ENCODE data around the gene SERPINB12. TPM values are rescaled to one million over a fixed set of nuclear protein-coding genes. Genes with fewer than 3 reads are reported as not detected.

The SERPINB12 gene
- total RNA-seq, 2 experiments from 2014 or later = not detected

DNA sequence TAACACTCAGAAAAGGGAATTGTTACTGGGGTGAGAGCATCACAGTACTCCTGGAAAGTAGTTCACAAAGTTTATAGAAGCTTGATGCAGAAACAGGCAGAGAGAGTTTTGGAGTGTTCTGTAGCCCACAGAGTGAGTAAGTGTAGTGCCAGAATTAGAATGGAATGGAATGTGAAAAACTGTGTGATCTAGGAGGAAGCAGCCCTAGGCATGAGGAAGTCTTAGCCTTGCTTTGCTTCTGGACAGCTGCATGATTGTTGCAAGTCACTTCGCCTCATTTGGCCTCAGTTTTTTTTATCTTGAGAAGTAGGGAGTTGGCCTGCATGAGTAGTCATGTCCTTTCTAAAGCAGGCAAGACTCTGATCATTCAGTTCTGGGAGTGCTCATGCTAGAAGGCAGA, 10.9 kb downstream of the SERPINB12 start:
- CTCF ChIA-PET = interaction anchor here (0.5 to 0.9 kb wide), 2 partner anchors 11 to 392 kb away, joined by 3 read pairs; no protein-coding TSS in a partner anchor
- no peak for DNase-seq
- Mint-ChIP-seq H3K36me3 (ENCODE audit: low read depth) (no peaks in the 10 kb centered on the region), H3K27me3 (ENCODE audit: low read depth) (peaks cover 8% of the 10 kb centered on the region), H3K4me3 (no peak overlapping the region), H3K9me3 (no peaks in the 10 kb centered on the region), H3K27ac (no peak overlapping the region), H3K4me1 (ENCODE audit: low read depth) (no peaks in the 10 kb centered on the region)
- intact Hi-C loops (cut with micrococcal nuclease) = no loop called here

GRCh38 chr18:63559567-63560491, 17.7 kb downstream of the SERPINB12 start:
- Mint-ChIP-seq H3K4me1 (ENCODE audit: low read depth) (no peaks in the 10 kb centered on the region), H3K36me3 (ENCODE audit: low read depth) (no peaks in the 10 kb centered on the region), H3K4me3 (no peak overlapping the region), H3K9me3 (no peaks in the 10 kb centered on the region), H3K27me3 (ENCODE audit: low read depth) (peaks cover 3% of the 10 kb centered on the region), H3K27ac (no peak overlapping the region)
- CTCF ChIA-PET = interaction anchor here (1.2 to 1.3 kb wide), 2 partner anchors 11 to 41 kb away, joined by 3 to 5 read pairs; no protein-coding TSS in a partner anchor
- DNase-seq = no peak
- intact Hi-C loops (cut with micrococcal nuclease) = no loop called here

- H3K4me1 Mint-ChIP-seq (ENCODE audit: low read depth) = no peaks in the 10 kb centered on the region
- CTCF ChIA-PET = interaction anchor here (1.2 kb wide), 1 partner anchor 16 kb away, joined by 3 read pairs; no protein-coding TSS in a partner anchor
- peaks cover 6% of the 10 kb centered on the region for H3K27me3 Mint-ChIP-seq (ENCODE audit: low read depth)
- H3K9me3 Mint-ChIP-seq = no peaks in the 10 kb centered on the region
- H3K4me3 Mint-ChIP-seq = no peak overlapping the region
- intact Hi-C loops (cut with micrococcal nuclease) = no loop called here
- DNase-seq = no peak
- H3K27ac Mint-ChIP-seq = no peak overlapping the region
- H3K36me3 Mint-ChIP-seq (ENCODE audit: low read depth) = no peaks in the 10 kb centered on the region
Observed at GRCh38 chr18:63562284-63562683, 20.1 kb downstream of the SERPINB12 start.

- CTCF ChIA-PET = interaction anchor here (0.7 to 4.0 kb wide), 4 partner anchors 11 to 372 kb away, joined by 3 to 14 read pairs (median 5); no protein-coding TSS in a partner anchor
Observed at GRCh38 chr18:63564021-63564420, 21.9 kb downstream of the SERPINB12 start.

DNA sequence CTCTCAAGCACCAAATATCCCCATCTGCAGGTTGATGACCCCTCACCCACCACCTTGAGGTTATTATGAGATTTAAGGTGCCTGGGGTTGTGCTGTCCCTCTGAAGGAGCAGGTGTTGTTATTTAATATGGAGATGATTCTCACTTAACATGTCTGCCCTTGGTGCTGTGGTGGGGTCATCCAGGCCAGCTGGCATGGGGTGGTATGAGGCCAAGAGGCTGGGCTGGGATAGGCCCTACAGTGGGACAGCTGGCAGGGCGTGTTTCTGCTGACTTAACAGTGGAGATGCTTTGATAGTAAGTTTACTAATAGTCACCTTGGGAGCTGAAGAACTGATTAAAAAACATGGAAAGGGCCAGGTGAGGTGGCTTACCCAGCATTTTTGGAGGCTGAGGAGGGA, 22.4 kb downstream of the SERPINB12 start:
- H3K4me1 Mint-ChIP-seq (ENCODE audit: low read depth) = no peaks in the 10 kb centered on the region
- no peak overlapping the region for H3K4me3 Mint-ChIP-seq
- no peaks in the 10 kb centered on the region for H3K9me3 Mint-ChIP-seq
- intact Hi-C loops (cut with micrococcal nuclease) = no loop called here
- peaks cover 15% of the 10 kb centered on the region for H3K27me3 Mint-ChIP-seq (ENCODE audit: low read depth)
- CTCF ChIA-PET = interaction anchor here (0.8 to 4.0 kb wide), 4 partner anchors 11 to 372 kb away, joined by 3 to 14 read pairs (median 4); no protein-coding TSS in a partner anchor
- no peaks in the 10 kb centered on the region for H3K36me3 Mint-ChIP-seq (ENCODE audit: low read depth)
- no peak for DNase-seq
- H3K27ac Mint-ChIP-seq = no peak overlapping the region

More at GRCh38 chr18:63564021-63564420, 21.9 kb downstream of the SERPINB12 start:
- H3K27me3 Mint-ChIP-seq (ENCODE audit: low read depth) = peaks cover 15% of the 10 kb centered on the region
- no peak for DNase-seq
- no peaks in the 10 kb centered on the region for H3K9me3 Mint-ChIP-seq
- H3K4me3 Mint-ChIP-seq = no peak overlapping the region
- no peaks in the 10 kb centered on the region for H3K4me1 Mint-ChIP-seq (ENCODE audit: low read depth)
- intact Hi-C loops (cut with micrococcal nuclease) = no loop called here
- no peak overlapping the region for H3K27ac Mint-ChIP-seq
- H3K36me3 Mint-ChIP-seq (ENCODE audit: low read depth) = no peaks in the 10 kb centered on the region

DNA sequence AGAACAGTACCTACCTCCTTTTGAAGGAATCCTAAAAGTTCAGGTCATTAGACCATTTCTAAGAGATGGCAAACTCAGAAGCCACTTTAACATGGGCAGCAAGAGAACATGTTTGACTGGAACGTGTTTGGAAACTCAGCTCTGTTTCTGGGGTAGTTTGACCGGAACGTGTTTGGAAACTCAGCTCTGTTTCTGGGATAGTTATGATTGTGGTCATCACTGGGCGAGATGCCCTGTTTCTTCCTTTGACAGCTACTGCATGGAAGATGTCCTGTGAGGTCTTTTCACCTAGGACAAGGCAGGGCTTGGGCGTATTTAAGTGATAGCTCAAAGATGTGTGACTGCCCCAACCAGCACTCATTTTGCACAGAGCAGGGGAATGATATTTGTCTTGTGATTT, 25.1 kb downstream of the SERPINB12 start:
- Mint-ChIP-seq H3K27me3 (ENCODE audit: low read depth) (peaks cover 17% of the 10 kb centered on the region), H3K4me3 (no peak overlapping the region), H3K4me1 (ENCODE audit: low read depth) (no peaks in the 10 kb centered on the region), H3K27ac (no peak overlapping the region), H3K36me3 (ENCODE audit: low read depth) (no peaks in the 10 kb centered on the region), H3K9me3 (no peaks in the 10 kb centered on the region)
- CTCF ChIA-PET = interaction anchor here (1.0 to 4.0 kb wide), 2 partner anchors 10 to 11 kb away, joined by 5 to 14 read pairs; no protein-coding TSS in a partner anchor
- intact Hi-C loops (cut with micrococcal nuclease) = no loop called here
- no peak for DNase-seq

DNA sequence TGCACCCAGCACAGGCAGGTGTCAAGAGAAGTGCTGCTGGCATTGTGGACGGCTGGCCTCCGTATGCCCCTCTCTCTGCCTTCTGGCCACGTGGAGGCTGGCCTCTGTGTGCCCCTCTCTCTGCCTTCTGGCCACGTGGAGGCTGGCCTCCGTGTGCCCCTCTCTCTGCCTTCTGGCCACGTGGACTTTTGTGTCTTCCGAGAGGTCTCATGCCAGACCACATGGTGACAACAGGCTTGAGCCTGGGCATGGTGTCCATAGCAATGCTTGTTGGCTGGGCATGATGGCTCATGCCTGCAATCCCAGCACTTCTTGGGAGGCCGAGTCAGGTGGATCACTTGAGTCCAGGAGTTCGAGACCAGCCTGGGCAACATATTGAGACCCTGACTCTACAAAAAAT, 25.7 kb downstream of the SERPINB12 start:
- H3K36me3 Mint-ChIP-seq (ENCODE audit: low read depth) = no peaks in the 10 kb centered on the region
- H3K4me3 Mint-ChIP-seq = no peak overlapping the region
- no peaks in the 10 kb centered on the region for H3K9me3 Mint-ChIP-seq
- CTCF ChIA-PET = interaction anchor here (4.0 kb wide), 1 partner anchor 10 kb away, joined by 14 read pairs; no protein-coding TSS in a partner anchor
- H3K27me3 Mint-ChIP-seq (ENCODE audit: low read depth) = peaks cover 19% of the 10 kb centered on the region
- H3K27ac Mint-ChIP-seq = no peak overlapping the region
- intact Hi-C loops (cut with micrococcal nuclease) = no loop called here
- no peaks in the 10 kb centered on the region for H3K4me1 Mint-ChIP-seq (ENCODE audit: low read depth)
- no peak for DNase-seq

DNA sequence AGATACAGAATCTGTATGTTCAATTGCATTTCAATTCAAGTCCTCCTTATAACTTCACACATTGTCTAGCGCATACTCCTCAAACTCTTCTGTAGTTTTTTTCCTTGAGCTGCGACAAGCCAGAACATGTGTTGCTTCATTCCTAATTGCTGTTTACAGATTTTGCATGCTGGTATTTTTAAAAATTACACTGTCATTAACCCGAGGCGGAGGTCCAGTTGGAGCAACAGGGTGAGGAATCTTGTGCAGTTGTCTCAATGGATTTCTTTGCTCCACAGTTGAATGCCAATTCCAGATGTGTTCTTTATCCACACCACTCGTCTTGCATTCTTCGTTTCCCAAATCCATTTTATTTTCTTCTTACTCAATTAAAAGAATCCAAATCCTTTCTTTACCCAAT, 28.6 kb downstream of the SERPINB12 start:
- intact Hi-C loops (cut with micrococcal nuclease) = loop anchor here (10.0 kb wide), 1 partner anchor 206 kb away; the partner anchor contains the start of gene KDSR
- Mint-ChIP-seq H3K4me3 (no peak overlapping the region), H3K27ac (no peak overlapping the region), H3K4me1 (ENCODE audit: low read depth) (no peaks in the 10 kb centered on the region), H3K9me3 (no peaks in the 10 kb centered on the region), H3K36me3 (ENCODE audit: low read depth) (no peaks in the 10 kb centered on the region), H3K27me3 (ENCODE audit: low read depth) (peaks cover 22% of the 10 kb centered on the region)
- DNase-seq = no peak
- CTCF ChIA-PET = interaction anchor here (0.9 kb wide), 1 partner anchor 13 kb away, joined by 3 read pairs; no protein-coding TSS in a partner anchor

- DNase-seq = no peak
- H3K36me3 Mint-ChIP-seq (ENCODE audit: low read depth) = no peaks in the 10 kb centered on the region
- intact Hi-C loops (cut with micrococcal nuclease) = loop anchor here (5.0 to 10.0 kb wide), 2 partner anchors 211 to 272 kb away; partner anchors contain the start of gene KDSR
- no peaks in the 10 kb centered on the region for H3K9me3 Mint-ChIP-seq
- H3K4me3 Mint-ChIP-seq = no peak overlapping the region
- no peak overlapping the region for H3K27ac Mint-ChIP-seq
- CTCF ChIA-PET = interaction anchor here (6.0 kb wide), 1 partner anchor 58 kb away, joined by 78 read pairs; no protein-coding TSS in a partner anchor
- peaks cover 17% of the 10 kb centered on the region for H3K27me3 Mint-ChIP-seq (ENCODE audit: low read depth)
- H3K4me1 Mint-ChIP-seq (ENCODE audit: low read depth) = no peaks in the 10 kb centered on the region
Observed at GRCh38 chr18:63575681-63576080, 33.5 kb downstream of the SERPINB12 start.

- no peaks in the 10 kb centered on the region for H3K36me3 Mint-ChIP-seq (ENCODE audit: low read depth)
- intact Hi-C loops (cut with micrococcal nuclease) = loop anchor here (1.0 to 10.0 kb wide), 4 partner anchors 60 to 401 kb away; partner anchors contain the start of gene KDSR
- H3K27me3 Mint-ChIP-seq (ENCODE audit: low read depth) = peaks cover 10% of the 10 kb centered on the region
- H3K4me3 Mint-ChIP-seq = no peak overlapping the region
- peak; percentile 28 for DNase-seq
- H3K9me3 Mint-ChIP-seq = no peaks in the 10 kb centered on the region
- no peak overlapping the region for H3K27ac Mint-ChIP-seq
- no peaks in the 10 kb centered on the region for H3K4me1 Mint-ChIP-seq (ENCODE audit: low read depth)
- CTCF ChIA-PET = interaction anchor here (0.5 to 6.0 kb wide), 18 partner anchors 10 to 554 kb away, joined by 3 to 78 read pairs (median 3); no protein-coding TSS in a partner anchor
Observed at GRCh38 chr18:63578357-63578958, 36.3 kb downstream of the SERPINB12 start.

DNA sequence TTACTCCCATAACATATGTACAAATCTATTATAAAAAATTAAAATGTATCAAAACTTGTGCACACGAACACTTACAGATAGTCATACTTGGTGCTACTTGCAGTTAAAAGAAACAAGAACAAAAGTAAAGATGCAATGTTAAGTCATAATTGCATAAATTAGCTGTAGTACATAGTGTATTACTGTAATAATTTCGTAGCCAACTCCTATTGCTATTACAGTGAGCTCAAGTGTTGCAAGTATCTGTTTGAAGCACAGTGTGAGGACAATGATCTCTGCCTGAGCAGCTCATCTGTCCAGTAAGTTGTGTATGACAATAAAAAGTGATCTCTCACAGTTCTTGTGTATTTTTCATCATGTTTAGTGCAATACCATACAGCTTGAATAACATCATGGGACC, 37.4 kb downstream of the SERPINB12 start:
- Mint-ChIP-seq H3K4me1 (ENCODE audit: low read depth) (no peaks in the 10 kb centered on the region), H3K9me3 (no peaks in the 10 kb centered on the region), H3K36me3 (ENCODE audit: low read depth) (no peaks in the 10 kb centered on the region), H3K27ac (no peak overlapping the region), H3K4me3 (no peak overlapping the region), H3K27me3 (ENCODE audit: low read depth) (peaks cover 10% of the 10 kb centered on the region)
- CTCF ChIA-PET = interaction anchor here (1.0 to 6.0 kb wide), 3 partner anchors 62 to 70 kb away, joined by 3 to 78 read pairs (median 4); no protein-coding TSS in a partner anchor
- intact Hi-C loops (cut with micrococcal nuclease) = loop anchor here (5.0 to 10.0 kb wide), 2 partner anchors 215 to 268 kb away; partner anchors contain the start of gene KDSR
- no peak for DNase-seq

GRCh38 chr18:63585988-63586387, 43.8 kb downstream of the SERPINB12 start:
- Mint-ChIP-seq H3K27me3 (ENCODE audit: low read depth) (peaks cover 2% of the 10 kb centered on the region), H3K4me3 (no peak overlapping the region), H3K27ac (no peak overlapping the region), H3K4me1 (ENCODE audit: low read depth) (no peaks in the 10 kb centered on the region), H3K36me3 (ENCODE audit: low read depth) (no peaks in the 10 kb centered on the region), H3K9me3 (no peaks in the 10 kb centered on the region)
- CTCF ChIA-PET = no interaction called here
- intact Hi-C loops (cut with micrococcal nuclease) = no loop called here
- no peak for DNase-seq

All from activated naive CD4-positive, alpha-beta T cell treated with anti-CD3 and anti-CD28 coated beads for 36 hours (primary cell).